ENCODE results near the gene BCL2A1.

GRCh38 chr15:80002267-80002666, 31.3 kb upstream of the BCL2A1 start:
- TF ChIP-seq CTCF (IDR thresholded peaks at IDR 0.05) (no peak), POLR2AphosphoS5 (IDR thresholded peaks at IDR 0.05) (no peak)
